ENCODE data around the gene GJA1.

The GJA1 gene

GRCh38 chr6:121492536-121492935 lies 57.1 kb downstream of the GJA1 start:
- no peak for DNase-seq

GRCh38 chr6:121497970-121498375 lies 62.5 kb downstream of the GJA1 start:
- DNase-seq: no peak

- DNase-seq: no peak
Observed at GRCh38 chr6:121498481-121499276, 63.2 kb downstream of the GJA1 start.

Data from activated T-cell treated with anti-CD3 and anti-CD28 coated beads, Interleukin-2, amount 50 U/mL, for 48 hours (primary cell).